Activated CD4-positive, CD25-positive, alpha-beta regulatory T cell (primary cell): Measurements from ENCODE around the gene ZNF184.
"Not testable (repeated sequence)": the region's sequence is repeated elsewhere in the genome, so short reads cannot be mapped to it uniquely, and the experiment has no call there.

Experiments
- DNase-seq, 4 experiments: peaks; one replicate each; lab custom pipeline; 2025; lab: John Stamatoyannopoulos, UW

ZNF184 gene

DNA sequence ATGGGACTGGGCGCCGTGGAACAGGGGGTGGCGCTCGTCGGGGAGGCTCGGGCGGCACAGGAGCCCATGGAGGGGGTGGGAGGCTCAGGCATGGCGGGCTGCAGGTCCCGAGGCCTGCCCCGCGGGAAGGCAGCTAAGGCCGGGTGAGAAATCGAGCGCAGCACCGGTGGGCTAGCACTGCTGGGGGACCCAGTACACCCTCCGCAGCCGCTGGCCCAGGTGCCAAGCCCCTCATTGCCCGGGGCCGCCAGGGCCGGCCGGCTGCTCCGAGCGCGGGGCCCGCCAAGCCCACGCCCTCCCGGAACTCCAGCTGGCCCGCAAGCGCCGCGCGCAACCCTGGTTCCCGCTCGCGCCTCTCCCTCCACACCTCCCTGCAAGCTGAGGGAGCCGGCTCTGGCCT is 48.1 kb downstream of the ZNF184 start:
- not testable (repeated sequence) for DNase-seq

GRCh38 chr6:27422651-27423332 is 50.1 kb downstream of the ZNF184 start:
- DNase-seq, result no peak

DNA sequence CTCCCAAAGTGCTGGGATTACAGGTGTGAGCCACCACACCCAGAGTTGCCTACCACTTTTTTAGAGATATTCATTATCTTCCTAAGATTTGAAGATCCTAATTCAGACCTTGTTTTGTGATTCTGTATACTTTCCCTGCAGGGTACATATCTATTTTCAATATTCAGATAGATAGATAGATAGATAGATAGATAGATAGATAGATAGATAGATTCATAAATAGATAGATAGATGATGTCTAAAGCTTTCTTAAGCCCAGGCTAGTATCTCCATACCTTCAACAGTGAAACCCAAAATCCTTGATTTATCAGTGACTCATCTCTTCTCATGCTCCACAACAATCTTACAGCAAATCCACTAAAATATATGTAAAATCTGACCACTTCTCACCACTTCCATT is 53.5 kb downstream of the ZNF184 start:
- DNase-seq, result no peak

- DNase-seq, result no peak
These were observed 57.0 kb downstream of the ZNF184 start for GRCh38 chr6:27415898-27416297.

- no peak for DNase-seq
These were observed 57.9 kb downstream of the ZNF184 start for GRCh38 chr6:27414996-27415395.

DNA sequence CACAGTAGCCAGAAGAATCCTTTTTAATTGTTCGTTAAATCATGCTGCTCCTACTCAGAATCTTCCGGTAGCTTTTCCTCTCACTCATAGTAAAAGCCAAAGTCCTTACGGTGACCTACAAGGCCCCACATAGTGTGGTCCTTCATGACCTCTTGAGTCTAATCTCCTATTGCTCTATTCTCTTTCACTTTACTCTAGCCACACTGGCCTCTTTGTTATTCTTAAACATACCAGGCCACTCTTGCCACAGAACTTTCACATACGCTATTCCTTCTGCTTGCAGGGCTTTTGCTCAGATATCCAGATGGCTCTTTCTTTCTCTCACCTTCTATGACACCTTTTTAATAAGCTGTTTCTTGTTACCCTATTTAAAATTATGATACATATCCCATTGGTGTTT is 58.6 kb downstream of the ZNF184 start:
- no peak for DNase-seq

DNA sequence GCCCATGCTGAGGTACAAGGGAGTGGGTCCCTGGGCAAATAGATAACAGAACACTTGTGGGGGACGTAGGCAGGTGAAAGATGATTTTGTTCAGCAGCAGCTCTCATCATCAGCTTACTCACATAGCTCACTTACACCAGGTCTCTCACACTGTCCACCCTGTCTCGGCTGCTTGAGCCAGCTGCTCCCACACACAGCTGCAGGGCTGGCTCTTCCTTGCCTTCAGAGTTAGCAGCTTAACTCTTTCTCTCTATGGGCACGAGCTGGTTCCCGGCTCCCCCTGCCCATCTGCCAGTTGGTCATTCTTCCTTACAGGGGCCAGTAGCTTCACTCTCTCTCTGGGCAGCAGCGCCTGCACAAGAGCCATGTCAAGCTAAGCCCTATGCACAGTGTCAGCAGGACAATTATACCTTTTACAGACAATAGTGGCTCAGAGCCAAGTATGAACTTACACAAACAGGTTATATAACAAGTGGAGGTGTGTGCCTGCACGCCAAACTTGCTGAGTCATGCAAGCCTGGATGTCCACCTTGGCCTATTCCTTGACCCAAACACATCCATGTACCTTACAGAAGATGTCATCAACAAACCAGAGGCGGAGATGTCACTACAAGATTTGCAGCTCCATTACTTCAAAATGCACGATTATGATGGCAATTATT is 65.6 kb downstream of the ZNF184 start:
- DNase-seq, result no peak

GRCh38 chr6:27406085-27406484 is 66.8 kb downstream of the ZNF184 start:
- DNase-seq, result no peak

DNA sequence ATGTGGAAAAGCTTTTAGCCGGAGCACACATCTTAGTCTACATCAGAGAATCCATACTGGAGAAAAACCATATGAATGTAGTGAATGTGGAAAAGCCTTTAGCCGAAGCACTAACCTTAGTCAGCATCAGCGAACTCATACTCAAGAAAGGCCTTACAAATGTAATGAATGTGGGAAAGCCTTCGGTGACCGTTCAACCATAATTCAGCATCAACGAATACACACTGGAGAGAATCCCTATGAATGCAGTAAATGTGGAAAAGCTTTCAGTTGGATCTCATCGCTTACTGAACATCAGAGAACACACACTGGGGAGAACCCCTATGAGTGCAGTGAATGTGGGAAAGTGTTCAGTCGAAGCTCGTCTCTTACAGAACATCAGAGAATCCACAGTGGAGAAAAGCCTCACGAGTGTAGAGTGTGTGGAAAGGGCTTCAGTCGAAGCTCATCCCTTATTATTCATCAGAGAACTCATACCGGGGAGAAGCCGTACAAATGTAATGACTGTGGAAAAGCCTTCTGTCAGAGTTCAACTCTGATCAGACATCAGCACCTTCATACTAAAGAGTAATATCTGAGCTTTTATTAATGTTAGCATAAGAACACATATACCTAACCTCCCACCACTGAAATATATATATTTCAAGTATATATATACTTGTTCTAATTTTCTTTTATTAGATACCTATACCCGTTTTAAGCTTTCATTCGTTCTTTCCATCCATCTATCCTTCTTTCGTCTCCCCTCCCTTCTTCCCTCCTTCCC is 71.8 kb downstream of the ZNF184 start:
- no peak for DNase-seq
